HG02678 (cell line): Measurements from ENCODE around the gene CPED1.

Experiments
- ATAC-seq: cut with Tn5 transposase; IDR thresholded peaks from one replicate; pipeline ENCODE4 v1.9.1; 2021; ENCODE audit warnings: mild to moderate bottlenecking, moderate library complexity; ENCODE audit not compliant: unreplicated experiment

CPED1 gene

DNA sequence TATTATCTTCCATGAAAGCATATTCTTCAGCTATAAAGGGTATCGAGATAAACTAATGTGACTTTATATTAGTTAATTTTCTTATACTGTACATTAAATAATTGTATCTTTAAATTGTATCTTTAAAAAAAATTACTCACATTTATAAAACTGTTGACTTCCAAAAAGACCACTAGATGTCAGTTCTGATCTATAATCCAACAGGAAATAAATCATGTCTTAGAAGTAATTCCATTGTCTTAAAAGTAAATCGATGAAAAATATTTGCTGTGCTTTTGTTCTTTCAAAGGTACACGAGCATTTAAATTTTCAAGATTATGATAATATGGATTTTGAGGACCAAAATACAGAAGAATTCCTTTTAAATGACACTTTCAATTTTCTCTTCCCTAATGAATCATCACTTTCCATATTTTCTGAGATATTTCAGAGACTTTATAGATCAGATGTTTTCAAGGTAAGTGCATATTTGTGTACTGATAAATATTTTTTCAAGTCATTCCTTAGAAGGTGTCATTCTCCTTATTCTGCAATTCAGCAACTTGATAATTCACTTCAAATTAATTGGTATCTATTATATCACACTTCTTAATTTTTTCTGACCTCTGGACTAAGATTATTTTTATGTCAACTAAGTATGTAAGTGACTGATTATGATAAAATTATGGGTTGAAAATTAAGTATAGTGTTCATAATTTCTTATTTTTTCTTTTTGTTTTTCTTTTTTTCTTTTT, 138.5 kb downstream of the CPED1 start:
- no peak for ATAC-seq

DNA sequence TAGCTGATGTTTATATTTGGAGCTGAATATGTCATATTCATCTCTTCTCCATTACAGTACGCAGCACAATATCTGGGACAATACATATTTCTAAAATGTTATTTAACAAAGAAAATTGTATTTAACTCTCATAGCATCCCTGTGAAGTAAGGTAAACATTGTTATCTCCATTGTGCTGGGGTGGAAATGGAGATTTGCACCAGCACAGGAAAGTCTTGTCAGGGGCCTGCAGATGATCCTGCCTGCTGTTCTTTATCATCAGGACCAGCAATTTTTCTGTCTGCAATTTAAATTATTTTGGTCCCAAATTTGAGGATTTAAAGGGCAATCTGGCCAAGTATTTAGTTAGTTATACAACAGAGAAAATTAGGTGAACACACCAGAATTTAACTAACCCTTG, 144.4 kb downstream of the CPED1 start:
- ATAC-seq, result no peak

DNA sequence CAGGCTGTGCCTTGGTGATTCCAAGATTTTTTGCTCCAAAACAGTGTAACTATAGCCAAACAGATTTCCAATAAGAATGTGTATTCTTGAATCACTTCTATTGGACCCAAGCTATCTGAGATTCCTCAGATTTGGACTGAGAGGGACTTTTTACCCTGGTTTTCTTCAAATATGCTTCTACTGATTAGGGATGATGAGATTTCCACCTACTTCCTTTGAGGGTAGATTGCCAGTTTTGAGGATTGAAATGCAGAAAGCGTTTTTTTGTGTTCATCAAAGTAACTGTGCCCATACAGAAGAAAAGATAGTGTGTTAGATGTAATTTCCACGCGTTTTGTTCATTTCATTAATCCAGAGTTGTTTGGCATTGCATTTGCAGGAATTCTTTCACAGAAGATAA, 144.9 kb downstream of the CPED1 start:
- ATAC-seq, result no peak

DNA sequence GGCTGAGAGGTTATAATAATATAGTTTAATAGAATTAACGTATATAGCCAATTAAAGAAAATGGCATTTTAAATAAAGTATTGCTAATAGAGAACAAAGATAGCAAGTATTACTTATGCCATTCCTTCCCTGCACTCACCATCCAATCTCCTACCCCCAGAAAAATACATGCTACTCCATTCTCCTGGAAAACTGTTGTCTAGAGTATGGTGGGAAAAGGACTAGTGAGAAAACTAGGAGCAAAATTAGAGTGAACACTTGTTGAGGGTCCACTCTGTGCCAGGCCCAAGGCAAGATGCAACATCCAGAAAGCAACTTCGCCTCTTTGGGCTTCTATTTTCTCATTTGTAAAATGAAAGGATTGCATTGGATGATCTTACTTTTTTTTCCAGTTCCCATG, 149.1 kb downstream of the CPED1 start:
- no peak for ATAC-seq

DNA sequence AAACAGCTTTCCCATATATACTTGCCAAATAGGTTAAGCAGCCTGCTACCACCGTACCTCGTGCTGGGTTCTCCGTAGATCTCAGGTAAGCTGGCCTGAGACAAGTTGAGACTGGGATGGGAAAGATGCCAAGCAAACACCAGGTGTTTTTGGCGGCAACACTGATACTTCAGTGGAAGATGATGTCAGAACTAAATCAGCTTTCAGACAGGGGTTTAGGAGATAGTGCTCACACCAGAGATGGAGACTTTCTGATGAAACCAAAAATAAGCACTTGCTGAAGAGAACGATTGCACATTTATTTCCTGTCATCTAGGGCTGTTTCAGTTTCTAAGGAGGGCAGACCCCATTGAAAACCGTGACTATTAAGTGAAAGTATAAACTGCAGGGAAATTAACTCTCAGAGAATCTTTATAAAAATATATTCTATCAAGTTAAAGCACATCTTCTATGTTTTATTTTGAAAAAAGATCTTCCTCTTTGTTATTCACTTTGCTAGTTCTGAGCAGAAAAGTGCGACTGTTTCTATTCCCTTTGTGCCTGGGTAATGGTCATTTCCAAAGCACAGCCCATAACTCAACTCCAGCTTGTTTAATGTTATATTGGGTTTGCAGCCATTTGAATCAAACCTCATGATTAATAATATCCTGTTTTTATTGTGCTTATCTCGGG, 149.9 kb downstream of the CPED1 start:
- peak; percentile 100 for ATAC-seq

DNA sequence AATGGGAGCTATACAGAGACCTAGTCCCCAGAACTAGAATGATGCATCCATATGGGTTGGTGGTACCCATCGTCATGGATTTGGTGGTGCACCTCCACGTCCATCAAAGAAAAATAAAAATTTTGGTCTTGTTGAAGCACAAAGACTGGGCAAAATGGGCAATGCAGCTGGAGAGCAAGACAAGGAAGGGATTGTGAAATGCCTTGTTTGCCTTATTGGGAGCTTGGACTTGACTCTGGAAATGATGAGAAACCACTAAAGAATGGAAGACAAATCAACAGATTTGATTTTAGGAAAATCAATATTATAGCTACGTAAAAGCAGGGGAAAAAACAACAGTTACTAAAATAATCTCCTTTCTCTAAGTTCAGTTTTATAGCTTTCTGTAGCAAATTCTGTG, 150.9 kb downstream of the CPED1 start:
- ATAC-seq, result no peak

DNA sequence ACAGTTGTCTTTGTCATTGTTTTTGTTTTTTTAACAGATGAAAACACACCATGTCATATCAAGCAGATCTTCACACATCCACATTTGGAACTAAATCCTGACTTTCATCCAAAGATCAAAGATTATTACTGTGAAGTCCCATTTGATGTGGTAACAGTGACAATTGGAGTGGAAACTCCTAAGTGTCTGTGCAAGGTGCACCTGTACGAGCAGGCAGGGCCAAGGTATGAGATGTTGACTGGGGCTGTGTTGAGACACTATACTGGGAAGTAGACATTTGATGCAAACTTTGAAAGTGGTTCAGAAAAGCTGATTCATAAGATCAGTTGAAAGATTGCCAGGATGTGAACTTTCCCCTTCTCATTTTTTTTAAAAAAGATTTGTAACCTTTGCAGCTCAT, 152.3 kb downstream of the CPED1 start:
- no peak for ATAC-seq

DNA sequence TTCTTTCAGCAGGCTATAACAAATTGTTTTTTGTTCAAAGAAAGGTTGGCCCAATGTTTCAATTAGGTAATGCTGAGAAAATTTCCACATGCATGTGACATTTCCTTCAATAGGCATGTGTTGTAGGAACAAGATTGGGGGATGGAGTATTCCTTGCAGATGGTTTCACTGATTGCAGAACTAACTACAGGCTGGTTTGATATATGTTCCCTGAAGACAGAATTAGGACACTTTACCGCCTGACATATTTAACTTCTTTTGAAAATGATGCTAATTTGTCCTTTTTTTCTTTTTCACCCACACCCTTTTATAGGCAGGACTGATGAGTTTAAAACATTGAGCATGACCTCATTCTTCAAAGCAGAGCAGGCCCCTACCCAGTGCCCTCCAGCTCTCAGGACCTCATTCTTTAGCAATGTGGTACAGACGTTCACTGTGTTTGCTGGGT, 163.3 kb downstream of the CPED1 start:
- ATAC-seq, result no peak

DNA sequence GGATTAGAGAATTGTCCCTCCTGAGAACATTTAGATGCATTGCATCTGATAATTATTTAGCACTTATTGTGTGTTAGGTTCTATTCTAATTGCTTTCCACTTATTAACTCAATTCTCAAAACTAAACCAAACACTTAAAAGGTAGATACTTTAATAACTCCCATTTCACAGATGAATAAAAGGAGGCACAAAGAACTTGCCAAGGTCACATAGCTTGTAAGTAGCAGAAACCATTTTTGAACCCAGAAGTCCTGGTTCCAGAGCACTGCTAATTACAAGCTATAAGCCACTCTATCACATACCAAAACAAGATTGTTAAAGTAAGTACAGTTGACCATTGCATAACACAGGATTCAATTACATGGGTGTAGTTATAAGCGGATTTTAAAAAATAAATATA, 164.9 kb downstream of the CPED1 start:
- ATAC-seq, result no peak

DNA sequence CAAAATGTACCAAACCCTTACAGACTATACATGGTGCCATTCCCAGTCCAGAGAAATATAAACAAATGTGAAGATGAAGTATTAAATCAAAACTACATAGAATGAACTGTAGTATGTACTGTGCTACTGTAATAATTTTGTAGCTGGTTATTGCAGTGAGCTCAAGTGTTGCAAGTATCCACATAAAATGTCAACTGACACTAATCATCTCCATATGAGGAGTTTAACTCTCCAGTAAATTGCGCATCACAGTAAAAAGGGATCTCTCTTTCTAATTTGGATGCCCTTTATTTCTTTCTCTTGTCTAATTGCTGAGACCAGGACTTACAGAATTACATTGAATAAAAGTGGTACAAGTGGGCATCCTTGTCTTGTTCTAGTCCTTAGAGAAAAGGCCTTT, 165.5 kb downstream of the CPED1 start:
- no peak for ATAC-seq

DNA sequence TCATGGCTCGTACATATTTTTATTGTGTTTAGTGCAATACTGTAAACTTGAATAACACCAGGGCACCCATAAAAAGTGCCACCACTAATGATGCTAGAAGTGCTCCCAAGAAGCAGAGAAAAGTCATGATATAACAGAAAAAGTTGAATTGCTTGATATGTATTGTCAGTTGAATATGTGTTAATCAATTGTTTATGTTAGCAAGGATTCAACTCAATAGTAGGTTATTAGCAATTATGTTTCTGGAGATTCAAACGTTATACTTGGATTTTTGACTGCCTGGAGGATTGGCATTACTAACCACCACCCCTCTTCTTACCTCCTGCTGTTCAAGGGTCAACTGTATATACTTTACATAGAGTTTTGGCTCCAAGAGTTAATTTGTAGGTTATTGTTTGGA, 168.3 kb downstream of the CPED1 start:
- no peak for ATAC-seq

DNA sequence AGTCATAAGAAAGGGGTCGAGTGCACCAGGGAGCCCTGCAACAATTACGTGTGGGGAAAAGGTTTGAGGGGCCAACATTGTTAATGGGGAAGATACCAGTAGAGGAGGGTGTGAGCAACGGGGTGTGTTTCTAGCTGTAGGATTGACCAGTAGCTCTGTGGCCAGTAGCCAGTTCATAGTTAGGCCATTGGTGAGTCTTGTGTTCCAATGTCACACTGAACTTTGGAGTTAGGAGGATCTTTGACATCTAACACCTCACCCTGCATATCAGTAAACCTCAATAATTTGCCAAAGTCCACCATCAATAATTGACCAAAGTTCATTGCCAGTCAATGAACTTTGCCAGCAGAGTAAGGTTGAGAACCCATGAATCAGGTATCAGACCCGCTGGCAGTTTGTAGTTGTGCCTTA, 168.8 kb downstream of the CPED1 start:
- no peak for ATAC-seq

DNA sequence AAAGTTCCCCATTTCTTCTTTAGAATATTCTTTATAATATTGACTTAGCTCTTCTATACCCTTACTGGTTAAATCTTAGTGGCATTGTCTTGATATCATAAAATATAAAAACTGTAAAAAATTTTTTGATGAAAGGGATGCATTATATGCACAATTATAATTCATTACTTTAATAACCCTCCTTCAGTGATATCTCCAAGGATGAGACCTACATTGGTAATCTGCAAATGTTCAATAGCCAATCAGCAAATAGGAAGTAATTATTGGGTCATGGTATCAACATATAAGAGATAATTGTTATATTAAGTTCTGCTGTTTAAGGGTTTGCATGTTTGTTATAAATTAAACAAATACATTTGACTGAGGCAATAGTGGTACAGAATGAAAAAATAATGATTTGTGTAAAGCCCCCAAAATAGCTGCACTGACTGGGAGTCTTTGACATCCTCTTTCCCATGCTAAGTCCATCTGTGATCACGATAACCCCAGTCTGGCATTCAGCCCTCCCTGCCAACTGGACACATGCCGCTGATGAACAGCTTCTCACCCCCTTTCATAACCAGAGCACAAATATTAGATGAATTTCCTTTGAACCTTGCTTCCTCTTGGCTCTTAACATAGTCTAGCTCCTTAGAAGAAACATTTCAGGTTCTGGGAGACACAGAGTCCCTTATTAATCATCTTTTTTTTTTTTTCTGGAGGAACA, 169.5 kb downstream of the CPED1 start:
- ATAC-seq, result no peak

DNA sequence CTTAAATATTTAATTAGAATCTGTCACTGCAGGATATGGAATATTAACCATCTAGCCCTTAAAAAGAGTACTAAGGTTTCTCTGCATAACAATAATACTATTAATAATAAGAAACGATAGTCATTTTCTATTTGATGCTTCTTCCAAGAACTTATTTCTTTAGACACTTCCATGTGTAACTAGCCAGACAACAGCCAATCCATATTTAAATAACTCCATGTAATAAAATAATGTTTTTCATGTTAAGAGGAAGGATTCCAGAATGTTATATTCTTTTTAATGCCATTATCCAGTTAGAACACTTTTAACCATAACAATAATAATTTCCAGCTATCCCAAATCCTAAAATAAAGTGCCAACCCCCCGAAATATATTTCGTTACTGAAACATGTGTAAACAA, 170.2 kb downstream of the CPED1 start:
- no peak for ATAC-seq

DNA sequence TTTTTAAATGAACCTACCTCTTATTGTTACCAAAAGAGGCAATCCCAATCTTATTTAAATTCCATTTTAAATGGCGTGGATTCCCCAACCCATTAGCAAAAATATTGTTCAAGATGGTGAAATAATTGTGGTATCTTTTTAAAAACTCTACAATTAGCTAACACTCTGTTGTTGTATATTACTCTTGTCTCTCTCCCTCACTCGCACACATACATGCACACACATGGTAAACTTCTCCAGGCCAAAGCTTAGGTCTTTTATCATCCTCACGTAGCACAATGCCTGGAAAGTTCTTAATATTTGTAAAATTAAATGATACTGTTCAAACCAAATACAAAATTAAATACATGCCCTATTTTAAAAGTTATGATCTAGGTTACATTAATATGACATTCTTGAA, 171.0 kb downstream of the CPED1 start:
- no peak for ATAC-seq

DNA sequence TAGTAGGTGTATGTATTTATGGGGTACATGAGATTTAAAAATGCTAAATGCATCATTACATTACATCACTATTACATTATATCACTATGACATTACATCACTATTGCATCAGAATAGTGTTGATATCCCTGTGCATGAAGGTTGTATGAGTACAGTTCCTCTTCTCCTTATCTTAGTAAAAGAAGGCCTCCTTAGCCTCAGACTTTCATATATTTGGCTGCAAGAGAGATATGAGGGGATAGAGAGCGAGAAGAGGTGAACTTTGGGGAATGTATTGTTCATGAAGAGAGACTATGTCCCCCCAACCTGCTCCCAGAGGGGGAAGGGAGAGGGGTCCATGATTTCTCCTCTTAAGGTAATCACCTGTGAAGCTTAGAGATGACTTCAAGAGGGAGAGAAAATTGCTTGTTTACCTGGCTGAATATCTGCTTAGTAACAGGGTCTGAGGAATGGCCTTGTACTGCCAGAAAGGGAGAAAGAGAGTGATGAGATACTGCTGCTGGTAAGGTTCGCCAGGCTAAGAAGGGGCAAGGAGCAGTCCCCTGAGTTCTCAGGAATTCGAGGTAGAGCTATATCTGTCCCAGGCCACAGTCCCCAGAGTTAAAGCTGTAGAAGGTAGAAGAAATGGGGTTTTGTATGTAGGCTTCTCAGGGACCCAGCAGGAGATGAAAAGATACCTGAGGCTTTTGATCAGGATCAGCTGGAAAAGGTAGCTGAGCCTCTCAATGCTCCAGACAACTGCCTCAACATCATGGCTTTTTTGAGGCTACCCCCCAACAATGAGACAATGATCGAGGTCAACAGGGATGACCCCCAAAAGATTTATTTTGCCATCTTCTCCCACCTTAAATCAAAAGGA, 171.9 kb downstream of the CPED1 start:
- no peak for ATAC-seq

DNA sequence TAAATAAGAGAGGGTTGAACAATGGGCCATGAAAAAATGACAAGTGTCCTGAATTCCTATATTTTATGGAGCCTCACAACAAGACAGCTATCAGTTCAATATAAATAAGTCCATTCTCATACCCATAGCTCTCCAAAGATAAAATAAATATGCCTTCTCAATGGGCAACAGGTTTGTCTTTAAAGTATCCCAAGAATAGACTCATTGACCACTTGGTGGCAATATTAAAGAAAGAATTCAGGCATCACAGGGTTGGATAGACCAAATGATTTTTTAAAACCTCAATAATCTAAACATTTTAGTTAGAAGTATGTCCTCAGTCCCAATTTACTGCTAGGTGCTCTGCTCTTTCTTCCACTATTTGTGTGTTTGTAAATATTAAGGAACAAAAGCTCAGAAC, 175.2 kb downstream of the CPED1 start:
- ATAC-seq, result no peak

DNA sequence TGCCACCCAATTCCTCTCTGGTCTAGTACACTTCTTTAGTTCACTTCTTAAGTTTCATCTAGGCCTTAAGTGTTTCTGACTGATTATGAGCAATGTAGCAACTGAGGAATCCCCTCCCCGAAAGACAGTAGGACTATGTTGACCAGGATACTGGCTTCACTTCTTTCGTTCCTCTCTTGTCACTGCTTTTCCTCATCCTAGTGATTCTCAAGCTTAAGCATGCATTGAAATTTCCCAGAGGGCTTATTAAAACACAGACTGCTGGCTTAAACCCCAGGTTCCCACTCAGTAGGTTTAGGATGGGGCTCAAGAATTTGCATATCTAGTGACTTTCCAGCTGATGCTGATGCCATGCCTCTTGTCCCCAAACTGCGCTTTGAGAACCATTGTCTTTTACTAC, 175.7 kb downstream of the CPED1 start:
- ATAC-seq, result no peak

DNA sequence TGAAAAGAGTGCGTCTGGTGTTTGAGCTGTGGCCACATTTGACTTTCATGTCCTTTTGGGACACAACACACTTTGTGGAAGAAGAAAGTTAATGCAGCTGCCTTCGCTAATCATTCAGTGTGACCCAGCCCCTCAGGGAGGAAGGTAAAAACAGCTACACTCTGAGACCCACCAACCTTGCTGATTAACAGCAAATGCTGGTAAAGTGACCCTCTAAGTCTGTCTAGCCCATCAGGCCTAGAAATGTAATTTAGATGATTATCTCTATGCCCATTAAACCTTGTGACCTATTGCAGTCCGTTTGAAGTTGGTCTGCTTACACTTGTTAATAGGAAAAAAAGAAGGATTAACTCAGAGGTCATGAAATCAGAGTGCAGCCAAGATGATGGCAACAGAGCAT, 178.4 kb downstream of the CPED1 start:
- no peak for ATAC-seq

DNA sequence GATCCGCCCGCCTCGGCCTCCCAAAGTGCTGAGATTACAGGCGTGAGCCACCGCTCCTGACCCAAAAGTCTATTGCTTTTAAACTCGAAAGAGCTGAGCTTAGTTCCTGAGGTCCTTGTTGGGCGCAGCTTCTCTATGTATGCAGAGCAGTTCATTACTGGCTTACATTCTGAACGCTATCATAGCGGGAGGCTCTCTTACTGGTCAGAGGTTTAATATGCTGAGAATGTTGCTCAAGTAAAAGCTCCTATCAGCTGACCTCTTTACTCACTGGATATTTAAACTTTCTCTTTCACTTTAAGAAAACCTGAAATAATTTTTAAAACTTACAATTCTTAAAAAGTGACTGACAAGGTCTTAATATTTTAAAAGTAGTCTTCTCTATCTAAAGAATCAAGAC, 179.5 kb downstream of the CPED1 start:
- ATAC-seq, result no peak

DNA sequence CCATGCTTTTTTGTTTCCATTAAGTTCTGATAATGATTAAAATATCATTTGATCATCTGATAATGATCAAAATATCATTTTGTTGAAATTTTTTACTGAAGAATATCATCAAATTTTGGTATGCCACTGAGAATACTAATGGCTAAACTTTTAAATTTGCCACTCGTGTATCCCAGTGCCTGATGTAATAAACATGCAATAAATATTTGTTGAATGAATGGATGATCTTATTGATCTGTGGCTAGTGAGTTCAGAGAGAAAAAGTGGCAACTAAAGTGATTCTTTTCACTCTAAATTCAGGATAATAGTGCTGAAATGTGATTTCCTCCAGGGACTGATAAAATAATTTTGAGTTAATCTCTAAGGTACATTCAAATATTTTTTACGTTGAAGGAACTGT, 181.0 kb downstream of the CPED1 start:
- ATAC-seq, result no peak
